Gastrocnemius medialis (tissue), 4 donors: Measurements from ENCODE around the gene SLC25A21.

Experiments
- POLR2A ChIP-seq, 2 donors: fragments of 450-650 bp; IDR thresholded peaks; one replicate each; pipeline ENCODE4 v1.6.1; 2017; ENCODE audit warnings: antibody characterized with exemption in 2 of 2, mild to moderate bottlenecking in 2 of 2, moderate library complexity in 2 of 2
- TF ChIP-seq, protein P1 (sequence below), 5 experiments: fragments of 450-650 bp in 3 of 5; fragments of 200-600 bp in 2 of 5; sonication (generic) in 2 of 5; IDR thresholded peaks in 4 of 5; conservative IDR thresholded peaks in 1 of 5; 1 replicate in 4 of 5; 2 replicates in 1 of 5; pipeline ENCODE4 v1.5.1; 2016 to 2019; ENCODE audit warnings: antibody characterized with exemption in 5 of 5, mild to moderate bottlenecking in 3 of 5, moderate library complexity in 3 of 5

DNA sequence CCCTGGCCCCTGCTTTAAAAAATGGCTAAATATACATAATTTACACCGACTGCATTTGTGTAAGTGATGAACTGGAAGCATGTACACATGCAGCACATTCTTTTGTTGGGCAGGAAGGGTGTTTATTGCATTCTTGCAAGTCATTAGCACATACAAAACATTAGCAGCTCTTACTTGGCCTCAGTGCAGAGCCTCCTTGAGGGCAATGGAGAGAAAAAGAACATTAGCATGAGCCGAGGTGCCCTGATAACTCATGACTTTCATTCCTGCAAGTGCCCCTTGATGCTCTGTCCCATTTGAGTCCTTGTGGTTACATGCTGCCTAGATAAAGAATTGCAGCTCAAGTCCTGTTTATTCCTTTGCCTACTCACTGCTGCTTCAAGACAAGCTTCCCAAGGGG, 448.9 kb downstream of the SLC25A21 start:
- no peak for TF ChIP-seq POLR2A (IDR thresholded peaks at IDR 0.05)
- TF ChIP-seq, protein P1, sequence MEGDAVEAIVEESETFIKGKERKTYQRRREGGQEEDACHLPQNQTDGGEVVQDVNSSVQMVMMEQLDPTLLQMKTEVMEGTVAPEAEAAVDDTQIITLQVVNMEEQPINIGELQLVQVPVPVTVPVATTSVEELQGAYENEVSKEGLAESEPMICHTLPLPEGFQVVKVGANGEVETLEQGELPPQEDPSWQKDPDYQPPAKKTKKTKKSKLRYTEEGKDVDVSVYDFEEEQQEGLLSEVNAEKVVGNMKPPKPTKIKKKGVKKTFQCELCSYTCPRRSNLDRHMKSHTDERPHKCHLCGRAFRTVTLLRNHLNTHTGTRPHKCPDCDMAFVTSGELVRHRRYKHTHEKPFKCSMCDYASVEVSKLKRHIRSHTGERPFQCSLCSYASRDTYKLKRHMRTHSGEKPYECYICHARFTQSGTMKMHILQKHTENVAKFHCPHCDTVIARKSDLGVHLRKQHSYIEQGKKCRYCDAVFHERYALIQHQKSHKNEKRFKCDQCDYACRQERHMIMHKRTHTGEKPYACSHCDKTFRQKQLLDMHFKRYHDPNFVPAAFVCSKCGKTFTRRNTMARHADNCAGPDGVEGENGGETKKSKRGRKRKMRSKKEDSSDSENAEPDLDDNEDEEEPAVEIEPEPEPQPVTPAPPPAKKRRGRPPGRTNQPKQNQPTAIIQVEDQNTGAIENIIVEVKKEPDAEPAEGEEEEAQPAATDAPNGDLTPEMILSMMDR (IDR thresholded peaks at IDR 0.05 in 4 of 5, conservative IDR thresholded peaks at IDR 0.05 in 1 of 5): no peak
